Hepatocyte (in vitro differentiated cells): ENCODE data around the gene ZNF512B.

Experiments used
- EZH2 ChIP-seq: fragments of 200-600 bp; sonication (generic); IDR thresholded peaks from 2 replicates; pipeline ENCODE4 v1.6.1; 2016; ENCODE audit warnings: antibody characterized with exemption, mild to moderate bottlenecking, borderline replicate concordance
- EZH2phosphoT487 ChIP-seq: fragments of 200-600 bp; sonication (generic); IDR thresholded peaks from one replicate; pipeline ENCODE4 v1.6.1; 2018; ENCODE audit warnings: antibody characterized with exemption, mild to moderate bottlenecking, low read depth, moderate library complexity; ENCODE audit not compliant: unreplicated experiment, severe bottlenecking
- TF ChIP-seq, protein P1 (sequence below): fragments of 200-600 bp; sonication (generic); IDR thresholded peaks from 2 replicates; pipeline ENCODE4 v1.5.1; 2016; ENCODE audit warnings: antibody characterized with exemption, mild to moderate bottlenecking; ENCODE audit not compliant: poor library complexity

DNA sequence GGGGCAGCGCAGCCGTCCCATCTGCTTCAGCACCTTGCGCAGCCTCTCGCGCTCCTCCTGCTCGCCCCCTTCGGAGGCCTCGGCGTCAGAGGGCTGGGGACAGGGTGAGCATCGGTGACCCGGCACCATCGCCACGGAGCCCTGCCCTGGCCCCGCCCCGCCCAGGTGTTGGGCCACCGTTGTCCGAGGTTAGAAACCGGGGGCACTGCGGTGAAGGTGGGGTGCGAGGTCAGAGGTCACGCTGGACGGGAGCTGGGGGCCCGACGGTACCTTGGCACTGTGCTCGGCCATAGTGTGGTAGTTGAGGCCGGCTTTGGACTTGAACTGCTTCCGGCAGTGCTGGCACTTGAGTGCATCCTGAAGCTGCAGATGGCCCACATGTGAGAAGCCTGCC lies 6.4 kb downstream of the ZNF512B start:
- TF ChIP-seq, protein P1, sequence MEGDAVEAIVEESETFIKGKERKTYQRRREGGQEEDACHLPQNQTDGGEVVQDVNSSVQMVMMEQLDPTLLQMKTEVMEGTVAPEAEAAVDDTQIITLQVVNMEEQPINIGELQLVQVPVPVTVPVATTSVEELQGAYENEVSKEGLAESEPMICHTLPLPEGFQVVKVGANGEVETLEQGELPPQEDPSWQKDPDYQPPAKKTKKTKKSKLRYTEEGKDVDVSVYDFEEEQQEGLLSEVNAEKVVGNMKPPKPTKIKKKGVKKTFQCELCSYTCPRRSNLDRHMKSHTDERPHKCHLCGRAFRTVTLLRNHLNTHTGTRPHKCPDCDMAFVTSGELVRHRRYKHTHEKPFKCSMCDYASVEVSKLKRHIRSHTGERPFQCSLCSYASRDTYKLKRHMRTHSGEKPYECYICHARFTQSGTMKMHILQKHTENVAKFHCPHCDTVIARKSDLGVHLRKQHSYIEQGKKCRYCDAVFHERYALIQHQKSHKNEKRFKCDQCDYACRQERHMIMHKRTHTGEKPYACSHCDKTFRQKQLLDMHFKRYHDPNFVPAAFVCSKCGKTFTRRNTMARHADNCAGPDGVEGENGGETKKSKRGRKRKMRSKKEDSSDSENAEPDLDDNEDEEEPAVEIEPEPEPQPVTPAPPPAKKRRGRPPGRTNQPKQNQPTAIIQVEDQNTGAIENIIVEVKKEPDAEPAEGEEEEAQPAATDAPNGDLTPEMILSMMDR: no peak
- TF ChIP-seq EZH2phosphoT487 (no peak), EZH2 (no peak)
